ENCODE measurements around the gene PSMA4. TPM values are rescaled to one million over a fixed set of nuclear protein-coding genes. Genes with fewer than 3 reads are reported as not detected.

The PSMA4 gene
- total RNA-seq, 3 donors from 2014 or later, result 102 to 139 (median 138) TPM

- TF ChIP-seq POLR2A (IDR thresholded peaks at IDR 0.05) (no peak), CTCF (IDR thresholded peaks at IDR 0.05) (no peak), POLR2AphosphoS5 (IDR thresholded peaks at IDR 0.05) (no peak)
- H3K4me3 ChIP-seq, result peak overlapping the region; percentile 70 to 89 (median 85)
- H3K27me3 ChIP-seq, result no peaks in the 10 kb centered on the region
- no peak for DNase-seq (ENCODE audit: low spot score in 2 of 2)
- H3K27ac ChIP-seq, result peak overlapping the region; percentile 95 to 96
- H3K36me3 ChIP-seq, result no peaks in the 10 kb centered on the region
- no peaks in the 10 kb centered on the region for H3K9me3 ChIP-seq
- peaks cover 0 to 6% of the 10 kb centered on the region in 2 donors for H3K4me1 ChIP-seq
- intact Hi-C loops (cut with DNase I; ENCODE audit: low total_unique reads), result no loop called here
Measured at GRCh38 chr15:78540871-78541743, 863 bp downstream of the PSMA4 start.

- Histone ChIP-seq H3K27ac (no peak overlapping the region), H3K36me3 (no peaks in the 10 kb centered on the region), H3K4me3 (peak overlapping the region; percentile 70 to 89 (median 85)), H3K9me3 (no peaks in the 10 kb centered on the region), H3K27me3 (no peaks in the 10 kb centered on the region), H3K4me1 (peaks cover 0 to 6% of the 10 kb centered on the region in 2 donors)
- no peak for DNase-seq (ENCODE audit: low spot score in 2 of 2)
- intact Hi-C loops (cut with DNase I; ENCODE audit: low total_unique reads), result no loop called here
- no peak for TF ChIP-seq POLR2A (IDR thresholded peaks at IDR 0.05)
- TF ChIP-seq CTCF (IDR thresholded peaks at IDR 0.05), result no peak
- TF ChIP-seq POLR2AphosphoS5 (IDR thresholded peaks at IDR 0.05), result no peak
Measured at GRCh38 chr15:78541744-78542034, 1.4 kb downstream of the PSMA4 start.

- no peak overlapping the region for H3K27ac ChIP-seq
- H3K9me3 ChIP-seq, result no peaks in the 10 kb centered on the region
- H3K4me1 ChIP-seq, result peaks cover 0 to 6% of the 10 kb centered on the region in 2 donors
- intact Hi-C loops (cut with DNase I; ENCODE audit: low total_unique reads), result no loop called here
- TF ChIP-seq POLR2AphosphoS5 (IDR thresholded peaks at IDR 0.05) (no peak), POLR2A (IDR thresholded peaks at IDR 0.05) (no peak), CTCF (IDR thresholded peaks at IDR 0.05) (no peak)
- no peaks in the 10 kb centered on the region for H3K27me3 ChIP-seq
- H3K36me3 ChIP-seq, result no peaks in the 10 kb centered on the region
- no peak overlapping the region for H3K4me3 ChIP-seq
- no peak for DNase-seq (ENCODE audit: low spot score in 2 of 2)
Measured at GRCh38 chr15:78542647-78543046, 2.4 kb downstream of the PSMA4 start.

- H3K27me3 ChIP-seq, result no peaks in the 10 kb centered on the region
- no peak for DNase-seq (ENCODE audit: low spot score in 2 of 2)
- peaks cover 4% of the 10 kb centered on the region for H3K36me3 ChIP-seq
- no peaks in the 10 kb centered on the region for H3K4me1 ChIP-seq
- TF ChIP-seq CTCF (IDR thresholded peaks at IDR 0.05) (no peak), POLR2AphosphoS5 (IDR thresholded peaks at IDR 0.05) (no peak), POLR2A (IDR thresholded peaks at IDR 0.05) (no peak)
- H3K27ac ChIP-seq, result no peak overlapping the region
- no peak overlapping the region for H3K4me3 ChIP-seq
- intact Hi-C loops (cut with DNase I; ENCODE audit: low total_unique reads), result no loop called here
- H3K9me3 ChIP-seq, result no peaks in the 10 kb centered on the region
Measured at GRCh38 chr15:78550194-78550593, 9.9 kb downstream of the PSMA4 start.

- DNase-seq (ENCODE audit: low spot score in 2 of 2), result no peak
- H3K4me3 ChIP-seq, result no peak overlapping the region
- no peaks in the 10 kb centered on the region for H3K9me3 ChIP-seq
- intact Hi-C loops (cut with DNase I; ENCODE audit: low total_unique reads), result no loop called here
- H3K27ac ChIP-seq, result no peak overlapping the region
- H3K4me1 ChIP-seq, result no peaks in the 10 kb centered on the region
- H3K36me3 ChIP-seq, result peaks cover 4% of the 10 kb centered on the region
- no peak for TF ChIP-seq POLR2AphosphoS5 (IDR thresholded peaks at IDR 0.05)
- H3K27me3 ChIP-seq, result no peaks in the 10 kb centered on the region
Measured at GRCh38 chr15:78550815-78551214, 10.6 kb downstream of the PSMA4 start.
